Heart left ventricle (tissue), 13 donors: ENCODE results near the gene LAGE3.

ENCODE experiments used
- POLR2A ChIP-seq, 2 donors: fragments of 450-650 bp; IDR thresholded peaks; one replicate each; pipeline ENCODE4 v1.6.1; 2017; ENCODE audit warnings: antibody characterized with exemption in 2 of 2, mild to moderate bottlenecking in 2 of 2, moderate library complexity in 2 of 2
- TF ChIP-seq, protein P1 (sequence below), 12 donors: fragments of 200-600 bp; sonication (generic) in 4 of 12; IDR thresholded peaks; one replicate each; pipeline versions ENCODE4 v1.5.0 to v1.8.0; 2018 to 2022; ENCODE audit warnings: antibody characterized with exemption in 12 of 12, mild to moderate bottlenecking in 5 of 12
- donor health status: ischemic (EF 13 %, LVEDD 7.1; RV severe dilation, severe dysfunction).
- donor health status: DM: no; HTN: yes; CAD: no.
- donor health status: DM: no; HTN: no; CAD: no.
- donor health status: ischemic (EF 25% LVEDD 6.9; RV normal size, moderate dysfunction).
- donor health status: ischemic (EF 25% LVEDD 5.7; RV mildly dilated, moderate dysfunction).
- donor health status: ischemic (EF 35%, LVEDD 5.7; RV mildly dilated, moderate dysfunction).
- donor health status: nonischemic (EF 11% LVEDD 7.7; RV severe dilation, severe dysfunction).
- donor health status: DM: yes; HTN: yes; CAD: no.
- donor health status: PGD.
- donor health status: ischemic (EF 29% LVEDD 5.4; RV normal size, mild dysfunction).
- donor health status: nonischemic (EF 23%, LVEDD 6.1; RV moderate dilation, normal function).

DNA sequence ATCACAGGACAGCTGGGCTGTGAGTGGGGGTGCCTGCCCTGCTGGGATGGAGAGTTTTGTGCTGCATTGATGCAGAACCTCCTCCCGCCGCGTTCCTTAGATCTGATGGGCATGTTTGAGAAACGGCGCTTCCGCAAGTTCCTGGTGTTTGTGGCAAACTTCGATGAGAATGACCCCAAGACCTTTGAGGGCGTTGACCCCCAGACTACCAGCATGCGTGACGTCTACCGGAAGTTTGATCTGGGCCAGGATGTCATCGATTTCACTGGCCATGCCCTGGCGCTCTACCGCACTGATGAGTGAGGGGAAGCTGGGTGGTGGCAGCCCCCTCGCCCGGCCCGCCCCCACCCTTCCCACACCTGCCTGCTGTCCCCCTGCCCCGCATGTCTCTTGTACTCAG is 39.2 kb downstream of the LAGE3 start:
- TF ChIP-seq, protein P1, sequence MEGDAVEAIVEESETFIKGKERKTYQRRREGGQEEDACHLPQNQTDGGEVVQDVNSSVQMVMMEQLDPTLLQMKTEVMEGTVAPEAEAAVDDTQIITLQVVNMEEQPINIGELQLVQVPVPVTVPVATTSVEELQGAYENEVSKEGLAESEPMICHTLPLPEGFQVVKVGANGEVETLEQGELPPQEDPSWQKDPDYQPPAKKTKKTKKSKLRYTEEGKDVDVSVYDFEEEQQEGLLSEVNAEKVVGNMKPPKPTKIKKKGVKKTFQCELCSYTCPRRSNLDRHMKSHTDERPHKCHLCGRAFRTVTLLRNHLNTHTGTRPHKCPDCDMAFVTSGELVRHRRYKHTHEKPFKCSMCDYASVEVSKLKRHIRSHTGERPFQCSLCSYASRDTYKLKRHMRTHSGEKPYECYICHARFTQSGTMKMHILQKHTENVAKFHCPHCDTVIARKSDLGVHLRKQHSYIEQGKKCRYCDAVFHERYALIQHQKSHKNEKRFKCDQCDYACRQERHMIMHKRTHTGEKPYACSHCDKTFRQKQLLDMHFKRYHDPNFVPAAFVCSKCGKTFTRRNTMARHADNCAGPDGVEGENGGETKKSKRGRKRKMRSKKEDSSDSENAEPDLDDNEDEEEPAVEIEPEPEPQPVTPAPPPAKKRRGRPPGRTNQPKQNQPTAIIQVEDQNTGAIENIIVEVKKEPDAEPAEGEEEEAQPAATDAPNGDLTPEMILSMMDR (IDR thresholded peaks at IDR 0.05): no peak
- TF ChIP-seq POLR2A (IDR thresholded peaks at IDR 0.05): no peak
